CD4-positive, alpha-beta T cell treated with Interleukin-10 for 1 hour (primary cell): Measurements from ENCODE around the gene GNB1L.

Source experiments
- DNase-seq: peaks from one replicate; pipeline ENCODE4 v3.0.0-alpha.2; 2020

The GNB1L gene

GRCh38 chr22:19875531-19876313 lies 21.0 kb upstream of the GNB1L start:
- DNase-seq: no peak

GRCh38 chr22:19875061-19875530 lies 20.4 kb upstream of the GNB1L start:
- DNase-seq: no peak

- peak; percentile 28 for DNase-seq
These were observed 19.8 kb upstream of the GNB1L start for GRCh38 chr22:19874307-19875060.

GRCh38 chr22:19873960-19874306 lies 19.3 kb upstream of the GNB1L start:
- no peak for DNase-seq

- no peak for DNase-seq
These were observed 18.7 kb upstream of the GNB1L start for GRCh38 chr22:19873138-19873959.

GRCh38 chr22:19872779-19873137 lies 18.1 kb upstream of the GNB1L start:
- DNase-seq: no peak

- DNase-seq: no peak
These were observed 17.4 kb upstream of the GNB1L start for GRCh38 chr22:19871845-19872778.

- no peak for DNase-seq
These were observed 16.6 kb upstream of the GNB1L start for GRCh38 chr22:19871023-19871844.

- DNase-seq: no peak
These were observed 15.7 kb upstream of the GNB1L start for GRCh38 chr22:19870153-19871022.

- DNase-seq: no peak
These were observed 15.0 kb upstream of the GNB1L start for GRCh38 chr22:19869497-19870152.

- DNase-seq: no peak
These were observed 14.2 kb upstream of the GNB1L start for GRCh38 chr22:19868773-19869471.

GRCh38 chr22:19868333-19868732 lies 13.7 kb upstream of the GNB1L start:
- DNase-seq: no peak

- DNase-seq: no peak
These were observed 12.9 kb upstream of the GNB1L start for GRCh38 chr22:19867617-19868016.

GRCh38 chr22:19866665-19867009 lies 12.0 kb upstream of the GNB1L start:
- DNase-seq: no peak

GRCh38 chr22:19865141-19865829 lies 10.6 kb upstream of the GNB1L start:
- no peak for DNase-seq

- no peak for DNase-seq
These were observed 9.9 kb upstream of the GNB1L start for GRCh38 chr22:19864538-19865106.

GRCh38 chr22:19863571-19863970 lies 8.9 kb upstream of the GNB1L start:
- no peak for DNase-seq

GRCh38 chr22:19862619-19863246 lies 8.1 kb upstream of the GNB1L start:
- no peak for DNase-seq
